Tibial nerve (tissue), 4 donors: Measurements from ENCODE around the gene RAD50. TPM values are rescaled to one million over a fixed set of nuclear protein-coding genes. Genes with fewer than 3 reads are reported as not detected.
"Not testable (repeated sequence)": the region's sequence is repeated elsewhere in the genome, so short reads cannot be mapped to it uniquely, and the experiment has no call there.

Experiments
- DNase-seq, 2 donors: peaks; one replicate each; pipeline ENCODE4 v3.0.0-alpha.2; 2019; ENCODE audit warnings: low spot score in 2 of 2
- H3K27ac ChIP-seq, 4 donors: fragments of 200-600 bp; sonication (generic) in 3 of 4; one replicate each; pipeline ENCODE4 v1.5.1; 2017 to 2019; ENCODE audit warnings: mild to moderate bottlenecking in 1 of 4
- H3K27me3 ChIP-seq, 2 donors: fragments of 200-600 bp; sonication (generic) in 1 of 2; one replicate each; pipeline versions ENCODE4 v1.5.1 to v1.6.0; 2017 to 2019
- H3K36me3 ChIP-seq, 3 donors: fragments of 200-600 bp; sonication (generic); one replicate each; pipeline ENCODE4 v1.5.1; 2018 to 2019
- H3K4me1 ChIP-seq, 4 donors: fragments of 200-600 bp; sonication (generic) in 3 of 4; one replicate each; pipeline ENCODE4 v1.5.1; 2017 to 2019
- H3K4me3 ChIP-seq, 4 donors: fragments of 200-600 bp; sonication (generic) in 3 of 4; one replicate each; pipeline ENCODE4 v1.5.1; 2017 to 2019; ENCODE audit warnings: mild to moderate bottlenecking in 1 of 4, moderate library complexity in 1 of 4
- H3K9me3 ChIP-seq, 4 donors: fragments of 200-600 bp; sonication (generic) in 3 of 4; one replicate each; pipeline ENCODE4 v1.5.1; 2017 to 2019
- EP300 ChIP-seq, 2 donors: sonication (generic); formaldehyde crosslinking; IDR thresholded peaks; one replicate each; pipeline ENCODE4 v1.6.1; 2017; ENCODE audit warnings: antibody characterized with exemption in 2 of 2, mild to moderate bottlenecking in 1 of 2
- POLR2A ChIP-seq, 2 donors: fragments of 450-650 bp; IDR thresholded peaks; one replicate each; pipeline ENCODE4 v1.6.1; 2017; ENCODE audit warnings: antibody characterized with exemption in 2 of 2, mild to moderate bottlenecking in 2 of 2, moderate library complexity in 2 of 2
- WGBS, 2 donors: methylation state at CpG; one replicate each; pipeline ENCODE4 v1.1.5; 2018; 5-methylcytosine and 5-hydroxymethylcytosine counted together
- total RNA-seq, 4 donors: library from RNA; depleted of rRNA; stranded (reverse); fragments of >200 nt; gene quantifications; one replicate each; pipeline ENCODE4 v1.1.0, GENCODE V29; 2016
- TF ChIP-seq, protein P1 (sequence below), 5 experiments: fragments of 200-600 bp in 3 of 5; fragments of 450-650 bp in 2 of 5; sonication (generic) in 3 of 5; IDR thresholded peaks; one replicate each; pipeline ENCODE4 v1.5.1; 2016 to 2019; ENCODE audit warnings: antibody characterized with exemption in 5 of 5, mild to moderate bottlenecking in 3 of 5, moderate library complexity in 2 of 5

Gene RAD50
- total RNA-seq, 4 donors from 2014 or later: 36.5 to 40.5 (median 39.2) TPM

- H3K27me3 ChIP-seq: no peaks in the 10 kb centered on the region
- H3K4me3 ChIP-seq: no peak overlapping the region
- 57 to 69% methylated on average over 2 of the region's 2 CpGs for WGBS, 2 donors
- no peak overlapping the region for H3K27ac ChIP-seq
- DNase-seq: no peak
- no peaks in the 10 kb centered on the region for H3K9me3 ChIP-seq
- H3K4me1 ChIP-seq: no peaks in the 10 kb centered on the region
- TF ChIP-seq, protein P1, sequence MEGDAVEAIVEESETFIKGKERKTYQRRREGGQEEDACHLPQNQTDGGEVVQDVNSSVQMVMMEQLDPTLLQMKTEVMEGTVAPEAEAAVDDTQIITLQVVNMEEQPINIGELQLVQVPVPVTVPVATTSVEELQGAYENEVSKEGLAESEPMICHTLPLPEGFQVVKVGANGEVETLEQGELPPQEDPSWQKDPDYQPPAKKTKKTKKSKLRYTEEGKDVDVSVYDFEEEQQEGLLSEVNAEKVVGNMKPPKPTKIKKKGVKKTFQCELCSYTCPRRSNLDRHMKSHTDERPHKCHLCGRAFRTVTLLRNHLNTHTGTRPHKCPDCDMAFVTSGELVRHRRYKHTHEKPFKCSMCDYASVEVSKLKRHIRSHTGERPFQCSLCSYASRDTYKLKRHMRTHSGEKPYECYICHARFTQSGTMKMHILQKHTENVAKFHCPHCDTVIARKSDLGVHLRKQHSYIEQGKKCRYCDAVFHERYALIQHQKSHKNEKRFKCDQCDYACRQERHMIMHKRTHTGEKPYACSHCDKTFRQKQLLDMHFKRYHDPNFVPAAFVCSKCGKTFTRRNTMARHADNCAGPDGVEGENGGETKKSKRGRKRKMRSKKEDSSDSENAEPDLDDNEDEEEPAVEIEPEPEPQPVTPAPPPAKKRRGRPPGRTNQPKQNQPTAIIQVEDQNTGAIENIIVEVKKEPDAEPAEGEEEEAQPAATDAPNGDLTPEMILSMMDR (IDR thresholded peaks at IDR 0.05): no peak
- no peak for TF ChIP-seq EP300 (IDR thresholded peaks at IDR 0.05)
- H3K36me3 ChIP-seq: no peaks in the 10 kb centered on the region
Observed at GRCh38 chr5:132547269-132547668, 9.5 kb upstream of the RAD50 start.

GRCh38 chr5:132548834-132549233 lies 7.9 kb upstream of the RAD50 start:
- not testable (repeated sequence) for H3K4me1 ChIP-seq, H3K4me3 ChIP-seq, H3K9me3 ChIP-seq, H3K27ac ChIP-seq, H3K27me3 ChIP-seq, H3K36me3 ChIP-seq, DNase-seq
- WGBS, 2 donors: 92 to 97% methylated on average over 7 of the region's 7 CpGs

- H3K4me3 ChIP-seq: no peak overlapping the region
- no peaks in the 10 kb centered on the region for H3K27me3 ChIP-seq
- no peaks in the 10 kb centered on the region for H3K9me3 ChIP-seq
- WGBS, 2 donors: 85 to 87% methylated on average over 2 of the region's 2 CpGs
- TF ChIP-seq, protein P1 (IDR thresholded peaks at IDR 0.05): no peak
- no peak overlapping the region for H3K27ac ChIP-seq
- no peaks in the 10 kb centered on the region for H3K4me1 ChIP-seq
- H3K36me3 ChIP-seq: no peaks in the 10 kb centered on the region
- no peak for DNase-seq
Observed at GRCh38 chr5:132549576-132549975, 7.2 kb upstream of the RAD50 start.

DNA sequence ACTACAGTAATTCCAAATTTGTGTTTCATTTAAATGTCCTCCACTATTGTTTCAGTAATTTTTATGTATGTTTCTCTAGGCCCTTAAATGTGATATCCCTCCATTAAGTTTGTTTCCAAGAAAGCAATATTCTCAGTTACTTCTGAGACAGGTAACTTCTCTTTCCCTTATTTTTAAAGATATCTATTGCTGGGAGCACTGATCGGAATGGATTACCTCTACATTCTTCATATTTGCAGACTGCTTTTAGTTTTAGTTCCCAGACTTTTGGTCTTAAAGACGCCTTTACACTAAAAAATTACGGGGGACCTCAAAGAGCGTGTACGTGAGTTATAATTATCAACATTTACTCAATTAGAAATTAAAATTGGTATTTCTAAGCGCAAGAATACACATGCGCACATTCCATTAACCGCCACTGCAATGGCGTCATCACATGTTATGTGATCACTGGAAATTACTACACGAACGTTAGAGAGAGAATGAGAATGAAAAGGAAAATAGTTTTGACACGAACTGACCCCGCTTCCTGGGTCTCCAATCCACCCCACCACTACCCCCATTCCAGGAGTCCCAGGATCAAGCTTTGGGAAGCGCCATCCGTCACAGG lies 519 bp upstream of the RAD50 start:
- peak in 1 of 2 donors; percentile 14 for DNase-seq
- H3K27ac ChIP-seq: peak overlapping the region; percentile 60 to 93 (median 86)
- H3K9me3 ChIP-seq: no peaks in the 10 kb centered on the region
- 45 to 56% methylated on average over 15 of the region's 15 CpGs for WGBS, 2 donors
- TF ChIP-seq EP300 (IDR thresholded peaks at IDR 0.05) (no peak), POLR2A (IDR thresholded peaks at IDR 0.05) (no peak)
- TF ChIP-seq, protein P1 (IDR thresholded peaks at IDR 0.05): no peak
- H3K27me3 ChIP-seq: no peaks in the 10 kb centered on the region
- H3K36me3 ChIP-seq: peaks cover 0 to 10% (median 0%) of the 10 kb centered on the region in 3 donors
- H3K4me3 ChIP-seq: peak overlapping the region; percentile 74 to 79 (median 77)
- H3K4me1 ChIP-seq: peaks cover 0 to 22% (median 12%) of the 10 kb centered on the region in 4 donors

DNA sequence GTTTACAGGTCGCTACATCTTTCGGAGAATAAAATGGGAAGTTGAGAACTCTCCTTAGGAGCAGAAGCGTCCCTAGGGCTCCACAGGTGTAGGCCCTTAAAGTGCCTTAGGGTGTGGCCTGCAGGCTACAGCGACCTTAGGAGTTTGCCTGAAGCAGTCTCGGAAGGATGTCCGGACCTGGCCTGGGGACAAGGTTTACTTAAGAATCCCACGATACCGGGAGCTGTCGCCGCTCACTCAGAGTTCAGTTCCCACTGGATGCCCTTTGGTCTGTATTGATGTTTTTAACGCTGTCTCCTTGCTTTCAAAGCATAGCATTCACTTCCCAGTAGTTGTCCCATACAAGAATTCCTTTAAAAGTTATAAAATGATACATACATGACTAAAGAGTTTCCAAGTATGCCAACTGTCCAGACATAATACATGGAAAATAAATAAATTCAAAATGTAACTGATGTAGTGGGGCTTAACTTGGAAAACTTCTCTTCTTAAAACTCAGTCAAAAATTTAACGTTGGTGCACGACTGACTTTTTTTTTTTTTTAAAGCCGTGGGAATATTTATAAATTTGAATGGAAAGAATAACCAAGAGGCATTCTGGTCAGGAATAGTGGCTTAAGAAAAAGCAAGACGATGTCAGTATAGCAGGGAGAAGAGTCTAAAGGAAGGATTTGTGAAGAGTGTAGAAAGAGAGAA lies 848 bp downstream of the RAD50 start:
- Histone ChIP-seq H3K36me3 (peaks cover 0 to 17% (median 0%) of the 10 kb centered on the region in 3 donors), H3K4me1 (peaks cover 0 to 22% (median 12%) of the 10 kb centered on the region in 4 donors), H3K9me3 (no peaks in the 10 kb centered on the region), H3K4me3 (peak overlapping the region; percentile 74 to 79 (median 77)), H3K27ac (peak overlapping the region; percentile 60 to 93 (median 86)), H3K27me3 (no peaks in the 10 kb centered on the region)
- TF ChIP-seq EP300 (IDR thresholded peaks at IDR 0.05): no peak
- no peak for DNase-seq
- 2 to 3% methylated on average over 15 of the region's 15 CpGs for WGBS, 2 donors

DNA sequence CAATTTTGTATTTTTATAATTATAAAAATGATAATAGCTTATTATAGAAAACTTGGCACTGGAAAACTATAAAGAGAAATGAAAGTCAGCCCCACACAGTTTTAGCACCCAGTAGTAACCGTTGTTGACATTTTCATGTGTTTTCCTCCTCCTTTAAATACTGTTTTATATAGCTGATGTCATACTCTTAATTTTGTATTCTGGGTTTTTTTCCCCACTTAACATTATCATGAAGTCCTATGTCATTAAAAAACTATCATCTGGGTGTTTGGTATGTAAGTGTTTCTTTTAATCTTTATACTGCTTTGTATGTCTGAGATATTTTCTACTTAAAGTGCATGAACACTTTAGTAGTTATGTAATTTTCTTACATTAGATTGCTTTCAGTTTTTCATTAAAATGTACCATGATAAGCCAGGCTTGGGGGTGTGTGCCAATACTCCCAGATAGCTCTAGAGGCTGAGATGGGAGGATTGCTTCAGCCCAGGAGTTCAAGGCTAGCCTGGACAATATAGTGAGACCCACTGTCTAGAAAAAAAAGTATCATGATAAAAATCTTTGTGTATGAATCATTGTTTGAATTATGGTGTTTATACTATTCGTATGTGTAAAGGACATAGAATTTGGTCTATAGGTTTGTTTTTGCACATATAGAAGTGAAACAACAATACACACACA lies 2.7 kb downstream of the RAD50 start:
- Histone ChIP-seq H3K4me1 (peaks cover 0 to 22% (median 12%) of the 10 kb centered on the region in 4 donors), H3K9me3 (peaks cover 0 to 11% (median 2%) of the 10 kb centered on the region in 4 donors), H3K27me3 (no peaks in the 10 kb centered on the region), H3K4me3 (no peak overlapping the region), H3K36me3 (peaks cover 0 to 36% (median 0%) of the 10 kb centered on the region in 3 donors), H3K27ac (no peak overlapping the region)
- 80 to 86% methylated on average over 2 of the region's 2 CpGs for WGBS, 2 donors
- TF ChIP-seq POLR2A (IDR thresholded peaks at IDR 0.05) (no peak), EP300 (IDR thresholded peaks at IDR 0.05) (no peak)
- TF ChIP-seq, protein P1 (IDR thresholded peaks at IDR 0.05): no peak
- DNase-seq: no peak
